Gastroesophageal sphincter (tissue), 3 donors: ENCODE results near the gene THOP1.

Experiments used
- POLR2A ChIP-seq, 2 donors: fragments of 450-650 bp; IDR thresholded peaks; one replicate each; pipeline ENCODE4 v1.6.1; 2017; ENCODE audit warnings: antibody characterized with exemption in 2 of 2, mild to moderate bottlenecking in 2 of 2, moderate library complexity in 1 of 2
- TF ChIP-seq, protein P1 (sequence below), 4 experiments: fragments of 200-600 bp in 2 of 4; fragments of 450-650 bp in 2 of 4; sonication (generic) in 1 of 4; IDR thresholded peaks; one replicate each; pipeline ENCODE4 v1.5.1; 2017 to 2019; ENCODE audit warnings: antibody characterized with exemption in 4 of 4, mild to moderate bottlenecking in 2 of 4, moderate library complexity in 2 of 4

DNA sequence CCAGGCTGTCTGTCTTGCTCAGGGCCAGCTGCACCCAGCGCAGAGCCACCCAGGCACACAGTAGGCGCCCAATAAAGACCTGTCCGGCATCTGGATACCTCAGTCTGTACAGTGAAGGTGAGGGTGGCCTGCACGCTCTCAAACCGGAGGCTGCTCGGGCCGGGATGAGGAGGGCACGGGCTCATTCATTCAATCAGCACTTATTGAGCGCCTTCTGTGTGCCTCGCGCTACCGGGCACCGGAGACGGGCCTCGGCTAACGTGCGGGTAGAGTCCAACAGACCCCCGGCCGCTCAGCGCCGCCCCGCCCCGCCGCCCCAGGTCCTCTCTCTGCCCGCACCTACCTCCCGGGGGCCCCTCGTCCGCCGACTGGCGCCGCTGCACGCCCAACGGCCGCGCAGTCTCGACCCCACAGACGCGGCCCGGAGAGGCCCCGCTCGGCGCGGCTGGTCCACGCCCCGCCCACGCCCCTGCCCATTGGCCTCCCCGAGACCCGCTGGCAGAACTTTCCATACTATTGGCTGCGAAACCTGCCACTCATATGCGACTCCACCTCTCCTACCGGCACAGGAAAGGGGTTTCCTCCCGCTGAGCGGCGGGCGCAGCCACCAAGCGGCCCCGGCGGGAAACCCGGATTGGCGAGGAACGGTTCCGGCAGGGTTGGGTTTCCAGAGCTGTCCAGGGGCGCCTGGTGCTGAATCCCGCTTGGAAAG, 45.5 kb upstream of the THOP1 start, which contains the start of gene SLC39A3:
- peak in 1 of 2 donors; percentile 50 for TF ChIP-seq POLR2A (IDR thresholded peaks at IDR 0.05)
- TF ChIP-seq, protein P1, sequence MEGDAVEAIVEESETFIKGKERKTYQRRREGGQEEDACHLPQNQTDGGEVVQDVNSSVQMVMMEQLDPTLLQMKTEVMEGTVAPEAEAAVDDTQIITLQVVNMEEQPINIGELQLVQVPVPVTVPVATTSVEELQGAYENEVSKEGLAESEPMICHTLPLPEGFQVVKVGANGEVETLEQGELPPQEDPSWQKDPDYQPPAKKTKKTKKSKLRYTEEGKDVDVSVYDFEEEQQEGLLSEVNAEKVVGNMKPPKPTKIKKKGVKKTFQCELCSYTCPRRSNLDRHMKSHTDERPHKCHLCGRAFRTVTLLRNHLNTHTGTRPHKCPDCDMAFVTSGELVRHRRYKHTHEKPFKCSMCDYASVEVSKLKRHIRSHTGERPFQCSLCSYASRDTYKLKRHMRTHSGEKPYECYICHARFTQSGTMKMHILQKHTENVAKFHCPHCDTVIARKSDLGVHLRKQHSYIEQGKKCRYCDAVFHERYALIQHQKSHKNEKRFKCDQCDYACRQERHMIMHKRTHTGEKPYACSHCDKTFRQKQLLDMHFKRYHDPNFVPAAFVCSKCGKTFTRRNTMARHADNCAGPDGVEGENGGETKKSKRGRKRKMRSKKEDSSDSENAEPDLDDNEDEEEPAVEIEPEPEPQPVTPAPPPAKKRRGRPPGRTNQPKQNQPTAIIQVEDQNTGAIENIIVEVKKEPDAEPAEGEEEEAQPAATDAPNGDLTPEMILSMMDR (IDR thresholded peaks at IDR 0.05), result peak in 3 of 4 experiments; percentile 30 to 66 (median 49)
